Nephron (organoid): Measurements from ENCODE around the gene CYTH1.

Experiments
- H3K27ac Mint-ChIP-seq, 3 experiments: 2 replicates each; pipeline ENCODE4 v1.8.0; 2020; ENCODE audit warnings: mixed read lengths in 3 of 3, mild to moderate bottlenecking in 2 of 3, moderate library complexity in 1 of 3
- H3K27me3 Mint-ChIP-seq: 2 replicates; pipeline ENCODE4 v1.8.0; 2021; ENCODE audit warnings: low read depth, mild to moderate bottlenecking, moderate library complexity, mixed read lengths
- H3K36me3 Mint-ChIP-seq: 2 replicates; pipeline ENCODE4 v1.8.0; 2020; ENCODE audit warnings: low read depth, mixed read lengths
- H3K4me1 Mint-ChIP-seq: 2 replicates; pipeline ENCODE4 v1.8.0; 2020; ENCODE audit warnings: mixed read lengths
- H3K4me3 Mint-ChIP-seq, 3 experiments: 2 replicates each; pipeline ENCODE4 v1.8.0; 2020; ENCODE audit warnings: mild to moderate bottlenecking in 3 of 3, mixed read lengths in 3 of 3, moderate library complexity in 2 of 3
- H3K9me3 Mint-ChIP-seq: 2 replicates; pipeline ENCODE4 v1.8.0; 2020; ENCODE audit warnings: mixed read lengths
- CTCF ChIP-seq, 3 experiments: fragments of 200-600 bp; sonication (generic); IDR thresholded peaks; one replicate each; pipeline ENCODE4 v1.5.0; 2021; ENCODE audit warnings: antibody characterized with exemption in 3 of 3; ENCODE audit not compliant: unreplicated experiment in 3 of 3

CYTH1 gene

DNA sequence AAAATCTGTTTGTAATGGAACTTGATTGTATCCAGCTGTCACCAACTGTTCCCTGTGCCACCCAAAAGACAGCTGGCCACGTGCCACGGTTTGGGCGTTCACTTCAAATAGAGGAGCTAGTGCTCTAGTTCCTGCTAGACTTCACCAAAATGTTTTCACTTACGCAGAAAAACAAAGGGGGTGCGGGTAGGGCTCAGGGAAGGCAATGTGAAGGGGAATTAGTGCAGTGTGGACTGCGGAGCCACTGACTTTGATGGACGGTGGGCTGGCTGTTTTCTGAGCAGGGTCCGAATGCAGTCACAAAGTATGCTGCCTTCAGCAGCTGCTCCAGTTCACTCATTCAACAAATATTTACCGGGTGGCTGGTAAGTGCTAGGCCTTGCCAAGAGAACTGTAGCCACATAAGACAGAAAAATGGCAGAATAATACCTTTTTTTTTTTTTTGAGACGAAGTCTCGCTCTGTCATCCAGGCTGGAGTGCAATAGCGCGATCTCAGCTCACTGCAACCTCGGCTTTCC lies 7.6 kb upstream of the CYTH1 start:
- Mint-ChIP-seq H3K36me3 (peaks cover 25% of the 10 kb centered on the region), H3K9me3 (no peaks in the 10 kb centered on the region), H3K4me1 (peaks cover 40% of the 10 kb centered on the region), H3K4me3 (peak overlapping the region in 2 of 3 experiments; percentile 21 to 35), H3K27me3 (no peaks in the 10 kb centered on the region), H3K27ac (peak overlapping the region; percentile 90 to 94 (median 92))
- no peak for TF ChIP-seq CTCF (IDR thresholded peaks at IDR 0.05; ENCODE audit: unreplicated experiment in 3 of 3)

GRCh38 chr17:78789149-78789662 lies 7.1 kb upstream of the CYTH1 start:
- no peak for TF ChIP-seq CTCF (IDR thresholded peaks at IDR 0.05; ENCODE audit: unreplicated experiment in 3 of 3)
- Mint-ChIP-seq H3K4me3 (peak overlapping the region in 1 of 3 experiments; percentile 35), H3K36me3 (peaks cover 21% of the 10 kb centered on the region), H3K9me3 (no peaks in the 10 kb centered on the region), H3K27ac (peak overlapping the region; percentile 90 to 94 (median 92)), H3K27me3 (no peaks in the 10 kb centered on the region), H3K4me1 (peaks cover 39% of the 10 kb centered on the region)

- no peaks in the 10 kb centered on the region for H3K27me3 Mint-ChIP-seq
- peaks cover 39% of the 10 kb centered on the region for H3K4me1 Mint-ChIP-seq
- peak overlapping the region in 2 of 3 experiments; percentile 44 to 72 for H3K27ac Mint-ChIP-seq
- H3K36me3 Mint-ChIP-seq, result peaks cover 15% of the 10 kb centered on the region
- no peaks in the 10 kb centered on the region for H3K9me3 Mint-ChIP-seq
- no peak overlapping the region for H3K4me3 Mint-ChIP-seq
- no peak for TF ChIP-seq CTCF (IDR thresholded peaks at IDR 0.05; ENCODE audit: unreplicated experiment in 3 of 3)
Measured at GRCh38 chr17:78788451-78788850, 6.4 kb upstream of the CYTH1 start.

DNA sequence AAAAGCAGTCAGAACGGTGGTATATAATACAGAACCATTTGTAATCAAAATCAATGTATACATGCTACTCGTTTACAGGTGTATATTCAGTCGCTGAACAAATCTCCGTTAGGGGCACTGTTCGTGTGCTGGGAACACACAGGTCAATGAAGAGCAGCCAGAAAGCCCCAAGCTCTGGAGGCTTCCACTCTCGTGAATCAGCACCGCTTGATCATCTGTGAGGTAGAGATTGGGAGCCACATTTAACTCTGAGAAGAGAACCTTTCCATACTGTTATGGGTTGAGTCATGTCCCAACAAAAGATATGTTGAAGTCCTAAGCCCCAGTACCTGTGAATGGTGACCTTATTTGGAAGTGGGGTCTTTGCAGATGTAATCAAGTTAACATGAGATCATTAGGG lies 5.4 kb upstream of the CYTH1 start:
- Mint-ChIP-seq H3K27ac (peak overlapping the region; percentile 32 to 76 (median 55)), H3K27me3 (no peaks in the 10 kb centered on the region), H3K9me3 (no peaks in the 10 kb centered on the region), H3K4me3 (no peak overlapping the region), H3K4me1 (peaks cover 44% of the 10 kb centered on the region), H3K36me3 (peaks cover 11% of the 10 kb centered on the region)
- no peak for TF ChIP-seq CTCF (IDR thresholded peaks at IDR 0.05; ENCODE audit: unreplicated experiment in 3 of 3)

DNA sequence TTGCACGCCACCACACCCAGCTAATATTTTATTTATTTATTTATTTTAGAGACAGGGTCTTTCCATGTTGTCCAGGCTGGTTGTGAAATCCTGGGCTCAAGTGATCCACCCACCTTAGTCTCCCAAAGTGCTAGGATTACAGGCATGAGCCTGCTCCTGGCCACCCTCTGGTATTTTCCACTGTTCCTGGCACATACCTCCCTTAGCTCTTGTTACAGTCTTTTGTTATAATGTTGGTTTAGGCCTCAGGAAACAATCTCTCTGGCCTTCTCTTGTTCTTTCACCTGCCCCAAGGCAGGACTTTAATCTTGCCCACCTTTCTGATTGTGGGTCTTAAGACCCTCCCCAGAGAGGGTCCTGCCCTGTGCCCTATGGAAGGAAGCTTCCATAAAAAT lies 3.6 kb upstream of the CYTH1 start:
- Mint-ChIP-seq H3K4me3 (no peak overlapping the region), H3K36me3 (peaks cover 4% of the 10 kb centered on the region), H3K27me3 (no peaks in the 10 kb centered on the region), H3K4me1 (peaks cover 28% of the 10 kb centered on the region), H3K9me3 (no peaks in the 10 kb centered on the region), H3K27ac (no peak overlapping the region)
- TF ChIP-seq CTCF (IDR thresholded peaks at IDR 0.05; ENCODE audit: unreplicated experiment in 3 of 3), result no peak

DNA sequence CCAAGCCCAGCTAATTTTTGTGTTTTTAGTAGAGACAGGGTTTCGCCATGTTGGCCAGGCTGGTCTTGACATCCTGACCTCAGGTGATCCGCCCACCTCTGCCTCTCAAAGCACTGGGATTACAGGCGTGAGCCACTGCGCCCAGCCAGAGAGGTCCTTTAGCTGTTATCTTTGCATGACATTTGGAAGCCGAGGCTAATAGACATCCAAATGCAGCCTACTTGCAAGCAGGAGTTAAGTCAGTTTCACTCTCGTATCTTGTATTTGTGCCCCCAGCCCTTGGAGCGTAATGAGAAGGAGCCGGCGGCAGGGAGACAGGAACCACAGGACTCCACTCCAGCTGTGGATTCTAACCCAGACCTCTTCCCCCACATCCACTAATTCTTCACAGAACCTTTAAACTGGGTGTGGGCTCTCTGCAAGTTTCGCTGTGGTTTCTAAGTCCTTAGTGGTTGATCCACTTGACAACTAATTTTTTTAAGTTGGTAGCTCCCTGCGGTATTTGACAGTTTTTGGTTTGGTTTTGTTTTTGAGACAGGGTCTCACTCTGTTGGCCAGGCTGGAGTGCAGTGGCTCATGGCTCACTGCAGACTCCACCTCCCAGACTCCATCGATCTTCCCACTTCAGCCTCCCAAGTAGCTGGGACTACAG lies 3.1 kb upstream of the CYTH1 start:
- Mint-ChIP-seq H3K27ac (no peak overlapping the region), H3K36me3 (peaks cover 4% of the 10 kb centered on the region), H3K9me3 (no peaks in the 10 kb centered on the region), H3K27me3 (no peaks in the 10 kb centered on the region), H3K4me3 (peak overlapping the region in 2 of 3 experiments; percentile 32 to 48), H3K4me1 (peaks cover 26% of the 10 kb centered on the region)
- TF ChIP-seq CTCF (IDR thresholded peaks at IDR 0.05; ENCODE audit: unreplicated experiment in 3 of 3), result no peak
